Measurements from ENCODE around the gene C16orf96.
"Not testable (repeated sequence)": the region's sequence is repeated elsewhere in the genome, so short reads cannot be mapped to it uniquely, and the experiment has no call there.

The C16orf96 gene

GRCh38 chr16:4566144-4566543 is 10.0 kb downstream of the C16orf96 start:
- DNase-seq (ENCODE audit: low read depth), result no peak

GRCh38 chr16:4570086-4570485 is 13.9 kb downstream of the C16orf96 start:
- DNase-seq (ENCODE audit: low read depth), result no peak

GRCh38 chr16:4570688-4571321 is 14.7 kb downstream of the C16orf96 start:
- no peak for DNase-seq (ENCODE audit: low read depth)

- DNase-seq (ENCODE audit: low read depth), result no peak
Measured at GRCh38 chr16:4572715-4573114, 16.6 kb downstream of the C16orf96 start.

- not testable (repeated sequence) for DNase-seq (ENCODE audit: low read depth)
Measured at GRCh38 chr16:4573926-4574325, 17.8 kb downstream of the C16orf96 start.

GRCh38 chr16:4574919-4575705 is 19.0 kb downstream of the C16orf96 start:
- DNase-seq (ENCODE audit: low read depth), result no peak

- DNase-seq (ENCODE audit: low read depth), result no peak
Measured at GRCh38 chr16:4576008-4576407, 19.9 kb downstream of the C16orf96 start.

- DNase-seq (ENCODE audit: low read depth), result no peak
Measured at GRCh38 chr16:4578961-4579530, 22.9 kb downstream of the C16orf96 start.

GRCh38 chr16:4580250-4580649 is 24.1 kb downstream of the C16orf96 start:
- no peak for DNase-seq (ENCODE audit: low read depth)

- no peak for DNase-seq (ENCODE audit: low read depth)
Measured at GRCh38 chr16:4583906-4584305, 27.8 kb downstream of the C16orf96 start.

- DNase-seq (ENCODE audit: low read depth), result no peak
Measured at GRCh38 chr16:4586291-4586690, 30.2 kb downstream of the C16orf96 start.

- DNase-seq (ENCODE audit: low read depth), result no peak
Measured at GRCh38 chr16:4588386-4588785, 32.2 kb downstream of the C16orf96 start.

GRCh38 chr16:4588961-4589360 is 32.8 kb downstream of the C16orf96 start:
- DNase-seq (ENCODE audit: low read depth), result no peak

- DNase-seq (ENCODE audit: low read depth), result no peak
Measured at GRCh38 chr16:4591191-4591590, 35.1 kb downstream of the C16orf96 start.

GRCh38 chr16:4591706-4592470 is 35.7 kb downstream of the C16orf96 start:
- DNase-seq (ENCODE audit: low read depth), result no peak

- no peak for DNase-seq (ENCODE audit: low read depth)
Measured at GRCh38 chr16:4593086-4593485, 36.9 kb downstream of the C16orf96 start.

- no peak for DNase-seq (ENCODE audit: low read depth)
Measured at GRCh38 chr16:4594433-4595410, 38.6 kb downstream of the C16orf96 start.

GRCh38 chr16:4597174-4597573 is 41.0 kb downstream of the C16orf96 start:
- no peak for DNase-seq (ENCODE audit: low read depth)

- no peak for DNase-seq (ENCODE audit: low read depth)
Measured at GRCh38 chr16:4599037-4599436, 42.9 kb downstream of the C16orf96 start.

GRCh38 chr16:4599545-4599944 is 43.4 kb downstream of the C16orf96 start:
- DNase-seq (ENCODE audit: low read depth), result no peak

Data from stimulated activated CD8-positive, alpha-beta memory T cell treated with anti-CD3 and anti-CD28 coated beads, Interleukin-12 subunit alpha, Interleukin-12 subunit beta, amount 100 ng/mL, for 4 hours (primary cell).